Thyroid gland (tissue), 4 donors: ENCODE data around the gene L3MBTL4. TPM values are rescaled to one million over a fixed set of nuclear protein-coding genes. Genes with fewer than 3 reads are reported as not detected.

Experiments
- DNase-seq, 2 donors: peaks; one replicate each; pipeline ENCODE4 v3.0.0-alpha.2; 2019
- H3K27ac ChIP-seq, 3 donors: fragments of 200-600 bp; sonication (generic); 1 replicate in 2 of 3; 2 replicates in 1 of 3; pipeline ENCODE4 v1.5.1; 2016 to 2019; ENCODE audit warnings: mild to moderate bottlenecking in 1 of 3, moderate library complexity in 1 of 3
- H3K27me3 ChIP-seq: fragments of 200-600 bp; sonication (generic); one replicate; pipeline ENCODE4 v1.5.1; 2019
- H3K36me3 ChIP-seq, 2 donors: fragments of 200-600 bp; sonication (generic); one replicate each; pipeline ENCODE4 v1.5.1; 2016 to 2019
- H3K4me1 ChIP-seq, 2 donors: fragments of 200-600 bp; sonication (generic); one replicate each; pipeline ENCODE4 v1.5.1; 2017 to 2019
- H3K4me3 ChIP-seq, 3 donors: fragments of 200-600 bp; sonication (generic); replicated peaks in 1 of 3; 1 replicate in 2 of 3; 2 replicates in 1 of 3; pipeline ENCODE4 v1.5.1; 2016; ENCODE audit warnings: mild to moderate bottlenecking in 1 of 3
- H3K9me3 ChIP-seq: fragments of 200-600 bp; sonication (generic); one replicate; pipeline ENCODE4 v1.5.1; 2017
- POLR2A ChIP-seq, 2 donors: fragments of 450-650 bp; IDR thresholded peaks; one replicate each; pipeline ENCODE4 v1.6.1; 2017; ENCODE audit warnings: antibody characterized with exemption in 2 of 2, mild to moderate bottlenecking in 2 of 2, moderate library complexity in 1 of 2
- WGBS, 2 donors: methylation state at CpG; one replicate each; pipeline ENCODE4 v1.1.5; 2017; 5-methylcytosine and 5-hydroxymethylcytosine counted together
- intact Hi-C: fragments of 100-400 bp; cut with DNase I; formaldehyde crosslinking; loops from one replicate; pipeline ENCODE4 v1.15.1; 2023
- total RNA-seq, 4 donors: library from RNA; depleted of rRNA; stranded (reverse); fragments of >200 nt; gene quantifications; one replicate each; pipeline ENCODE4 v1.2.3, GENCODE V29; 2016
- TF ChIP-seq, protein P1 (sequence below), 6 experiments: fragments of 200-600 bp in 3 of 6; fragments of 450-650 bp in 3 of 6; sonication (generic) in 3 of 6; IDR thresholded peaks; one replicate each; pipeline ENCODE4 v1.5.1; 2016 to 2019; ENCODE audit warnings: antibody characterized with exemption in 6 of 6, mild to moderate bottlenecking in 2 of 6, inconsistent platforms in 1 of 6, moderate library complexity in 1 of 6

L3MBTL4 gene
- total RNA-seq, 4 donors from 2014 or later = 15.2 to 37.1 (median 24.3) TPM

DNA sequence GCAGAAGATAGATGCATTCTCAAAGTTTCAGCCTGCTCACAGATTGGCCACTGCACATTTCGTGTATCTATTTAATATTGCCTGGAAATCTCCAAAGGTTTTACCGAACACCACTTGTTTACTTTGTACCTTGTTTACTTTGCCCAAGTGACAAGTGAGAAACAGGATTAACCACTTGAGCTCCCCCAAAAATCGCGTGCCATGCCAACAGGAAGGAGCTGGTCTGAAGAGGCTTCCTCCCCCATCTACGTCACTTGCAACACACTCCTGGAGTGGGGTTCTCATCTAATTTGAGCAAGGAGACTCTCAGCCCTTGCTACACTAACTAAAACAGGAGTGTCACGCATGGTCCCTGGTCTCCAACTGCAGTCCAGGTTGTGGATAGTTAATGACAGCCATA is 306.9 kb downstream of the L3MBTL4 start:
- no peaks in the 10 kb centered on the region for H3K27me3 ChIP-seq
- no peaks in the 10 kb centered on the region for H3K36me3 ChIP-seq
- H3K4me1 ChIP-seq = peaks cover 5 to 7% of the 10 kb centered on the region in 2 donors
- H3K27ac ChIP-seq = no peak overlapping the region
- intact Hi-C loops = no loop called here
- WGBS, 2 donors = 34 to 38% methylated on average over 6 of the region's 6 CpGs
- no peak overlapping the region for H3K4me3 ChIP-seq
- peak; percentile 71 to 73 for DNase-seq
- TF ChIP-seq POLR2A (IDR thresholded peaks at IDR 0.05) = no peak
- TF ChIP-seq, protein P1, sequence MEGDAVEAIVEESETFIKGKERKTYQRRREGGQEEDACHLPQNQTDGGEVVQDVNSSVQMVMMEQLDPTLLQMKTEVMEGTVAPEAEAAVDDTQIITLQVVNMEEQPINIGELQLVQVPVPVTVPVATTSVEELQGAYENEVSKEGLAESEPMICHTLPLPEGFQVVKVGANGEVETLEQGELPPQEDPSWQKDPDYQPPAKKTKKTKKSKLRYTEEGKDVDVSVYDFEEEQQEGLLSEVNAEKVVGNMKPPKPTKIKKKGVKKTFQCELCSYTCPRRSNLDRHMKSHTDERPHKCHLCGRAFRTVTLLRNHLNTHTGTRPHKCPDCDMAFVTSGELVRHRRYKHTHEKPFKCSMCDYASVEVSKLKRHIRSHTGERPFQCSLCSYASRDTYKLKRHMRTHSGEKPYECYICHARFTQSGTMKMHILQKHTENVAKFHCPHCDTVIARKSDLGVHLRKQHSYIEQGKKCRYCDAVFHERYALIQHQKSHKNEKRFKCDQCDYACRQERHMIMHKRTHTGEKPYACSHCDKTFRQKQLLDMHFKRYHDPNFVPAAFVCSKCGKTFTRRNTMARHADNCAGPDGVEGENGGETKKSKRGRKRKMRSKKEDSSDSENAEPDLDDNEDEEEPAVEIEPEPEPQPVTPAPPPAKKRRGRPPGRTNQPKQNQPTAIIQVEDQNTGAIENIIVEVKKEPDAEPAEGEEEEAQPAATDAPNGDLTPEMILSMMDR (IDR thresholded peaks at IDR 0.05) = no peak
- H3K9me3 ChIP-seq = no peaks in the 10 kb centered on the region

DNA sequence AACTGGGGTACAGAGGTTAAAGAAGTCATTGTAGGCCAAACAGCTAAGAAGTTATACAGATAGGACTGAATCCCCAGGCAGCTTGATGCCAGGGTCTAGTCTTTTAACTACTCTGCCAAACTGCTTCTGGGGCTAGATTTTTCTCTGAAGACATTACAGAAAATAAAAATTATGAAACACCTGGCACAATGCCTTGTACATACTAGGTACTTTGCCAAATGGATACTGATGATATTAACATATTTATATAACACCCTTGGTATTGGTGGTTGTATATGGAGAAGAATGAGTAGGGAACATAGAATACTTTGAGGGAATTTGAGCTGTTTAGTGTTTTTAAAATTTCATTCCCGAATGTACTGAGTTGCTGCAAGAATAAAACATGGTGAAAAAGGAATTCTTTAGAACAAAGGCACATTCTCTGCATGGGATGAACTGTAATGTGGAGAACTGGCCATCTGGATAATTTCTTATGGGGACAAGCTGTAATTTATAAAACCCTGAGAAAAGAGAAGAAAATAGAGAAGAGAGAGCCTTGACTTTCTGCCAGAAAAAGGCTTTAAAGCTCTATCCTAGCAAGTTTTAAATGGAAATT is 308.5 kb downstream of the L3MBTL4 start:
- peaks cover 5 to 7% of the 10 kb centered on the region in 2 donors for H3K4me1 ChIP-seq
- no peaks in the 10 kb centered on the region for H3K27me3 ChIP-seq
- DNase-seq = no peak
- H3K9me3 ChIP-seq = no peaks in the 10 kb centered on the region
- no peak overlapping the region for H3K4me3 ChIP-seq
- TF ChIP-seq, protein P1 (IDR thresholded peaks at IDR 0.05) = no peak
- no peak for TF ChIP-seq POLR2A (IDR thresholded peaks at IDR 0.05)
- no peaks in the 10 kb centered on the region for H3K36me3 ChIP-seq
- no peak overlapping the region for H3K27ac ChIP-seq
- WGBS, 2 donors = 69 to 75% methylated on average over 1 of the region's 1 CpG
- intact Hi-C loops = no loop called here

DNA sequence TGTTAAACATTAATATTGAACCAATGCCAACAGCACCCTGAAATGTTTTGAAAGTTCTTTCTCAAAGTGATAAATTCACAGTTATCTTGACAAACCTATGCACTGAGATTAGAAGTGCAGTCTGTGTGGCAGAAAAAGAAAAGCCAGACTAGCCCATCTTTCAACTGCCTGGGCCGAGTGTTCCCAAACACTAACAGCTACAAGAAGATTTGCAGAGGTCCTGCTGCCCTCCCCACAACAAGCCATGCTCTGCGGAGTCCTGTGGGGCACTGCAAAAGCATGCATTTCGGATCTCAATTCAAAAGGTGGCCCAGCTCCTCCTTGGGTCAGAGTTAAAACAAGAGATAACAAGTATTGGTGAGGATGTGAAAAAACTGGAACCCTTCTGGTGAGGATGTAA is 311.0 kb downstream of the L3MBTL4 start:
- Histone ChIP-seq H3K27ac (no peak overlapping the region), H3K4me3 (no peak overlapping the region), H3K9me3 (no peaks in the 10 kb centered on the region), H3K27me3 (no peaks in the 10 kb centered on the region), H3K4me1 (peaks cover 5 to 7% of the 10 kb centered on the region in 2 donors), H3K36me3 (no peaks in the 10 kb centered on the region)
- DNase-seq = no peak
- intact Hi-C loops = no loop called here
- 65 to 77% methylated on average over 3 of the region's 3 CpGs for WGBS, 2 donors
- no peak for TF ChIP-seq POLR2A (IDR thresholded peaks at IDR 0.05)
- TF ChIP-seq, protein P1 (IDR thresholded peaks at IDR 0.05) = no peak

DNA sequence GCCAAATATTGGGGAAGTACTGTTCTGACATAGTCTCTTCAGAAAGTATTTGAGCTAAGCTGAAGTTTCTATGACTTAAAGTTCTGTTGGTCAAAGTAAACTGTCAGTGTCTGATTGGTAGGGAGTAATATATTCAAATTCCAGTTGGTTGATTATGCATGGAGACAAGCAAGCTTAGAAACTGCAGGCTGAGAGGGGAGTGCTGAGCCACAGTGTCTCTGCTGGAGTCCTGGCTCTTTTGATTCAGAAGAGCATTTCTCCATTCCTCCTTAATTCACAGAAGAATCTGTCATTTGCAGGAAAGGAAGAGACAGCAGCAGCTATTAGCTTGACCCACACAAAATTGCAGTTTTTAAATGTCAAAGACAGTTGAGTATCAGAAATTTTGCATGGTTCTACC is 318.0 kb downstream of the L3MBTL4 start:
- TF ChIP-seq, protein P1 (IDR thresholded peaks at IDR 0.05) = no peak
- no peak for TF ChIP-seq POLR2A (IDR thresholded peaks at IDR 0.05)

DNA sequence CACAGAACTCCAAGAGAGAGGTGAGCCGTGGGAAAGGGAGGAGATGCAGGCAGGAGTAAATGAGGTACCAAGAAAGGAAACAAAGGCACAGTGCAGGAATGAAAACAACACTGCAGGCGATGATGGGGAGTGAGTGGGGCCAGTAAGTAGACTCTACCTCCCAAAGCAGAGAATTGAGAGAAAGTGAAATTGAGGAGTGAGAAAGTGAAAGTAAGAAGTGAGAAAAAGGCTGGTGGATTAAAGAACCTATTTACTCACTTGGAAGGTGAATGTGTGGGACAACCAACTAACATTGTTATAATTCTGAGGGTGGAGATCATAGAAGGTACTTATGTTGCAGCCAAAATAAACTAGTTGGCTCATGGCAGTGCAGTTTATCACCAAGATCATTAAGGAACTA is 326.3 kb downstream of the L3MBTL4 start:
- no peaks in the 10 kb centered on the region for H3K36me3 ChIP-seq
- H3K27ac ChIP-seq = no peak overlapping the region
- TF ChIP-seq POLR2A (IDR thresholded peaks at IDR 0.05) = no peak
- TF ChIP-seq, protein P1 (IDR thresholded peaks at IDR 0.05) = no peak
- intact Hi-C loops = no loop called here
- WGBS, 2 donors = 86 to 90% methylated on average over 2 of the region's 2 CpGs
- DNase-seq = no peak
- H3K9me3 ChIP-seq = no peaks in the 10 kb centered on the region
- no peaks in the 10 kb centered on the region for H3K27me3 ChIP-seq
- no peaks in the 10 kb centered on the region for H3K4me1 ChIP-seq
- no peak overlapping the region for H3K4me3 ChIP-seq

More for the DNA sequence above, 318.0 kb downstream of the L3MBTL4 start:
- Histone ChIP-seq H3K4me3 (no peak overlapping the region), H3K27me3 (no peaks in the 10 kb centered on the region), H3K9me3 (no peaks in the 10 kb centered on the region), H3K36me3 (no peaks in the 10 kb centered on the region), H3K27ac (no peak overlapping the region), H3K4me1 (no peaks in the 10 kb centered on the region)
- no peak for DNase-seq
- intact Hi-C loops = no loop called here
